K562 (cell line): ENCODE measurements around the gene CDK14. TPM values are rescaled to one million over a fixed set of nuclear protein-coding genes. Genes with fewer than 3 reads are reported as not detected.

Source experiments
- ATAC-seq: fragments of 200-7000 bp; cut with Tn5 transposase; 3 replicates; pipeline ENCODE4 v1.9.1; 2020; ENCODE audit warnings: moderate library complexity
- BruUV-seq: library from RNA; stranded (reverse); fragments of 400-500 nt; replicated peaks from 2 replicates; lab custom pipeline; 2021; lab: Mats Ljungman, UMichigan
- CTCF ChIA-PET: fragments of 300-600 bp; formaldehyde crosslinking; extraction: SDS; loops from one replicate; lab custom pipeline; 2021; ENCODE audit warnings: low intra/inter-chr PET ratio; lab: Yijun Ruan, JAX
- POLR2A ChIA-PET: fragments of 300-600, 350-650 bp; sonication (Branson Sonifier 250); formaldehyde crosslinking; extraction: SDS; loops from one replicate; lab custom pipeline; 2021; ENCODE audit warnings: antibody characterized with exemption, inconsistent platforms; lab: Yijun Ruan, JAX
- DNase-seq, 4 experiments: peaks; one replicate each; pipeline versions ENCODE4 v3.0.0 to v3.0.0-alpha.2; 2011 to 2018; ENCODE audit warnings: low spot score in 3 of 4, mixed read lengths in 3 of 4; ENCODE audit errors: extremely low read depth in 1 of 4
- FAIRE-seq: peaks from 2 replicates; lab custom pipeline; 2011; peaks lifted over from hg19 to GRCh38; lab: Jason Lieb, UNC
- H2AFZ ChIP-seq: 2 replicates; pipeline ENCODE4 v1.6.0; 2011; ENCODE audit warnings: low read depth, low read length, control low read depth, inconsistent platforms
- H3K27ac ChIP-seq: fragments of 200-600 bp; 3 replicates; pipeline ENCODE4 v1.8.0; 2011; ENCODE audit warnings: low read depth, mild to moderate bottlenecking, control low read depth, inconsistent platforms, low read length, moderate library complexity, mixed read lengths; ENCODE audit errors: extremely low read depth
- H3K27me3 ChIP-seq, 2 experiments: fragments of 300-600 bp in 1 of 2; 2 replicates in 1 of 2; 3 replicates in 1 of 2; pipeline versions ENCODE4 v1.6.0 to v1.8.0; 2011; ENCODE audit warnings: inconsistent platforms in 2 of 2, low read length in 2 of 2, mild to moderate bottlenecking in 1 of 2, mixed read lengths in 1 of 2, moderate library complexity in 1 of 2; ENCODE audit not compliant: control insufficient read depth in 2 of 2, insufficient read depth in 2 of 2
- H3K36me3 ChIP-seq: fragments of 300-600 bp; 3 replicates; pipeline ENCODE4 v1.8.0; 2011; ENCODE audit warnings: mild to moderate bottlenecking, low read length, inconsistent platforms; ENCODE audit not compliant: control insufficient read depth, insufficient read depth
- H3K4me1 ChIP-seq, 2 experiments: fragments of 200-600 bp in 1 of 2; replicated peaks in 1 of 2; 2 replicates in 1 of 2; 3 replicates in 1 of 2; pipeline versions ENCODE4 v1.5.1 to v1.8.0; 2011; ENCODE audit warnings: inconsistent platforms in 2 of 2, low read length in 2 of 2, mild to moderate bottlenecking in 1 of 2, mixed read lengths in 1 of 2, moderate library complexity in 1 of 2; ENCODE audit not compliant: control insufficient read depth in 2 of 2, insufficient read depth in 2 of 2
- H3K4me2 ChIP-seq: 2 replicates; pipeline ENCODE4 v1.6.1; 2011; ENCODE audit warnings: low read length, control low read depth, inconsistent platforms, mixed read lengths; ENCODE audit not compliant: insufficient read depth
- H3K4me3 ChIP-seq: fragments of 200-600 bp; sonication (generic), shearing (Covaris generic); 2 replicates; pipeline ENCODE4 v1.5.1; 2016; ENCODE audit warnings: control low read depth, inconsistent platforms
- H3K79me2 ChIP-seq: fragments of 200-600 bp; 3 replicates; pipeline ENCODE4 v1.8.0; 2011; ENCODE audit warnings: low read length, inconsistent platforms; ENCODE audit not compliant: control insufficient read depth, insufficient read depth
- H3K9ac ChIP-seq, 2 experiments: 2 replicates each; pipeline versions ENCODE4 v1.6.0 to v1.6.1; 2011; ENCODE audit warnings: low read depth in 2 of 2, low read length in 2 of 2, control low read depth in 1 of 2, inconsistent platforms in 1 of 2, mild to moderate bottlenecking in 1 of 2, mixed read lengths in 1 of 2; ENCODE audit not compliant: insufficient read depth in 1 of 2
- H3K9me1 ChIP-seq: one replicate; pipeline ENCODE4 v1.6.0; 2011; ENCODE audit warnings: inconsistent platforms, mild to moderate bottlenecking, low read length, moderate library complexity; ENCODE audit not compliant: control insufficient read depth, insufficient read depth
- H3K9me3 ChIP-seq: replicated peaks from 2 replicates; pipeline ENCODE4 v1.5.1; 2011; ENCODE audit warnings: low read depth, low read length, inconsistent platforms; ENCODE audit not compliant: control insufficient read depth, insufficient read depth
- H4K20me1 ChIP-seq: replicated peaks from 2 replicates; pipeline ENCODE4 v1.6.1; 2011; ENCODE audit warnings: low read length, inconsistent platforms, mixed read lengths; ENCODE audit not compliant: control insufficient read depth, insufficient read depth
- FOS ChIP-seq: IDR thresholded peaks from 3 replicates; pipeline ENCODE4 v1.6.1; 2011; ENCODE audit not compliant: insufficient read length; ENCODE audit errors: extremely low read depth
- MAFG ChIP-seq: fragments of 450-650 bp; conservative IDR thresholded peaks from 2 replicates; pipeline ENCODE4 v1.6.1; 2016; ENCODE audit warnings: missing genetic modification characterization, missing compliant biosample characterization
- ZFP36 ChIP-seq: fragments of 150-350 bp; IDR thresholded peaks from 2 replicates; pipeline ENCODE4 v1.6.1; 2018; ENCODE audit warnings: low read length, low read depth; ENCODE audit not compliant: partially characterized antibody
- whole genome bisulfite sequencing: fragments of 100-300 bp; shearing (Covaris generic); methylation state at CpG from one replicate; pipeline ENCODE4 v1.1.6; 2016; ENCODE audit warnings: low coverage, mixed read lengths; ENCODE audit not compliant: insufficient coverage; ENCODE audit errors: missing lambda C conversion rate; 5-methylcytosine and 5-hydroxymethylcytosine counted together
- in situ Hi-C: fragments of 300-500 bp; cut with MboI; formaldehyde crosslinking; loops from 4 replicates; pipeline ENCODE4 v1.15.0; 2018; ENCODE audit warnings: inconsistent platforms, mixed read lengths
- intact Hi-C: fragments of 100-400 bp; cut with micrococcal nuclease; formaldehyde crosslinking; loops from 2 replicates; pipeline ENCODE4 v1.14.2; 2022
- polyA plus RNA-seq, 8 experiments: library from polyadenylated mRNA; depleted of rRNA in 4 of 8; stranded (reverse) in 5 of 8; unstranded in 3 of 8; fragments of >200 nt; fragmentation: Nextera tagmentation in 2 of 8; fragmentation: Illumina TruSeq in 1 of 8; extraction: Ambion mirVana in 2 of 8; extraction: Trizol in 1 of 8; gene quantifications; 2 replicates each; pipeline versions ENCODE4 v1.2.1 to v1.2.3, GENCODE V29; 2011 to 2014; ENCODE audit warnings: inconsistent platforms in 1 of 8, missing spikeins in 1 of 8
- total RNA-seq, 7 experiments: library from RNA; depleted of rRNA in 6 of 7; stranded (reverse); fragments of >200 nt in 6 of 7; fragmentation: Illumina TruSeq in 2 of 7; extraction: Trizol in 2 of 7; gene quantifications; 2 replicates each; pipeline versions ENCODE4 v1.2.1 to v1.2.3, GENCODE V29; 2011 to 2021; ENCODE audit warnings: low replicate concordance in 1 of 7
- TF ChIP-seq, protein P1 (sequence below): fragments of 450-650 bp; formaldehyde crosslinking; conservative IDR thresholded peaks from 2 replicates; pipeline ENCODE4 v1.4.0; 2022; ENCODE audit warnings: mild to moderate bottlenecking, missing genetic modification characterization
- TF ChIP-seq, protein P2 (sequence below): fragments of 250-450 bp; sonication (Bioruptor Pico); IDR thresholded peaks from 2 replicates; pipeline ENCODE4 v1.8.0; 2022; ENCODE audit warnings: moderate library complexity, mild to moderate bottlenecking, inconsistent platforms
- TF ChIP-seq, protein P3 (sequence below): fragments of 150-350 bp; IDR thresholded peaks from 2 replicates; pipeline ENCODE4 v1.6.1; 2014; ENCODE audit warnings: low read depth, mild to moderate bottlenecking, low read length, borderline replicate concordance

Gene CDK14
- total and polyA plus RNA-seq, 9 of the 15 experiments (the other 6 are each of a cell fraction or from before 2014, with no cell fraction given): 0.03 to 0.91 (median 0.16) TPM

DNA sequence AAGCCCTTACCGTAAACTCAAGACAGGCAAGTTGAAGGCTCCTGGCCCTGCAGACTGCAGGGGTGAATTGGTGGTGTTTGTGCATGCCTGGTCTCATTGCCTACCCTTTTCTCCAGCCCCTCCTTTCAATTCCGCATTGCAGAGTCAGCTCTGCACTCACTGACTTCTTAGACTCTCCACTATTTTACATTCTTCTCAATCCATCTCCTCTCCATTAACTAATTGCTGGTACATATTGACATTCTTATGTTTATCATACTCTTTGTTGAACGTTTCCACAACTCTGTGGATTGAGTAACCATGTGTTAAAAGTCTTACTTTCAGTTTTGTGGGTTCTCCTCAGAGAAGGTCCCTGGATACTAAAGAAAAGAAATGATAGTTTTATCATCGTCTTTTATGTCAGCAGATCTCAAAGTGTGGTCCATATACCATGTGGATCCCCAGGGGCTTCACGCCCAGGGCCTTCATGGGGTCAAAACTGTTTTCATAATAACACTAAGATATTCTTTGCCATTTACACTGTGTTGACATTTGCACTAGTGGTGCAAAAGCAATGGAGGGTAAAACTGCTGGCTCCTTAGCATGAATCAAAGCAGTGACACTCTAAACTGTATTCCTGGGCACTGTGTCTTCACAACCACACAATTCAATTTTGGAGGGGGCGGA is 532.7 kb downstream of the CDK14 start (continued):
- TF ChIP-seq, protein P1, sequence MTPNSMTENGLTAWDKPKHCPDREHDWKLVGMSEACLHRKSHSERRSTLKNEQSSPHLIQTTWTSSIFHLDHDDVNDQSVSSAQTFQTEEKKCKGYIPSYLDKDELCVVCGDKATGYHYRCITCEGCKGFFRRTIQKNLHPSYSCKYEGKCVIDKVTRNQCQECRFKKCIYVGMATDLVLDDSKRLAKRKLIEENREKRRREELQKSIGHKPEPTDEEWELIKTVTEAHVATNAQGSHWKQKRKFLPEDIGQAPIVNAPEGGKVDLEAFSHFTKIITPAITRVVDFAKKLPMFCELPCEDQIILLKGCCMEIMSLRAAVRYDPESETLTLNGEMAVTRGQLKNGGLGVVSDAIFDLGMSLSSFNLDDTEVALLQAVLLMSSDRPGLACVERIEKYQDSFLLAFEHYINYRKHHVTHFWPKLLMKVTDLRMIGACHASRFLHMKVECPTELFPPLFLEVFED (CRISPR knock-in tag): no peak
- TF ChIP-seq FOS: no peak

DNA sequence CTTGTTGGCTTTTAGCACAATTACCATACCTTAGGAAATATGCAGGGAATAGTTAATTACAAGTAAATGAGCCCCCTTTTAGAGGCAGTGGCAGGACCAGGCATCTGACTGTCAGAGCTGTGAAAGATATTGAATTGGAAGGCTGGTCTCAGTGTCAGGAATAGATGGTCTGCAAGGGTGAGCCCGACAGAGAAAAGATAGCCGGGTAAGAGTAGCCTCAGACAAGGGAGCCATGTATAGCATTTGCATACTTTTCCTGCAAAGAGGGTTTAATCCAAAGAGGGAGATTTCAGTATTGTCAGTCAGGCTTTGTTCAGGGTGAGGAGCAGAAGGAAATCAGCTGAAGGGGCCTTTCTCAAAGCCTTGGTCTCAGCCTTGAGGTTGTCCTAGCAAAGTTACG is 539.2 kb downstream of the CDK14 start:
- no peak overlapping the region for H3K4me2 ChIP-seq
- H3K79me2 ChIP-seq: no peaks in the 10 kb centered on the region
- no peak for DNase-seq
- no TSS peak for BruUV-seq
- H3K27me3 ChIP-seq: peaks cover 0 to 3% of the 10 kb centered on the region in 2 experiments; a peak in 3 of 5 replicates
- H3K9ac ChIP-seq: no peak overlapping the region
- H3K36me3 ChIP-seq: no peaks in the 10 kb centered on the region
- no peak for FAIRE-seq
- H3K27ac ChIP-seq: no peak overlapping the region
- ChIA-PET CTCF (no interaction called here), POLR2A (interaction anchor here (0.6 kb wide), 1 partner anchor 73 kb away, joined by 4 read pairs; no protein-coding TSS in a partner anchor)
- H3K9me1 ChIP-seq: no peaks in the 10 kb centered on the region
- ATAC-seq: no peak
- TF ChIP-seq MAFG (no peak), ZFP36 (no peak)
- TF ChIP-seq, protein P2, sequence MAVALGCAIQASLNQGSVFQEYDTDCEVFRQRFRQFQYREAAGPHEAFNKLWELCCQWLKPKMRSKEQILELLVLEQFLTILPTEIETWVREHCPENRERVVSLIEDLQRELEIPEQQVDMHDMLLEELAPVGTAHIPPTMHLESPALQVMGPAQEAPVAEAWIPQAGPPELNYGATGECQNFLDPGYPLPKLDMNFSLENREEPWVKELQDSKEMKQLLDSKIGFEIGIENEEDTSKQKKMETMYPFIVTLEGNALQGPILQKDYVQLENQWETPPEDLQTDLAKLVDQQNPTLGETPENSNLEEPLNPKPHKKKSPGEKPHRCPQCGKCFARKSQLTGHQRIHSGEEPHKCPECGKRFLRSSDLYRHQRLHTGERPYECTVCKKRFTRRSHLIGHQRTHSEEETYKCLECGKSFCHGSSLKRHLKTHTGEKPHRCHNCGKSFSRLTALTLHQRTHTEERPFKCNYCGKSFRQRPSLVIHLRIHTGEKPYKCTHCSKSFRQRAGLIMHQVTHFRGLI (CRISPR knock-in tag): no peak
- TF ChIP-seq, protein P3, sequence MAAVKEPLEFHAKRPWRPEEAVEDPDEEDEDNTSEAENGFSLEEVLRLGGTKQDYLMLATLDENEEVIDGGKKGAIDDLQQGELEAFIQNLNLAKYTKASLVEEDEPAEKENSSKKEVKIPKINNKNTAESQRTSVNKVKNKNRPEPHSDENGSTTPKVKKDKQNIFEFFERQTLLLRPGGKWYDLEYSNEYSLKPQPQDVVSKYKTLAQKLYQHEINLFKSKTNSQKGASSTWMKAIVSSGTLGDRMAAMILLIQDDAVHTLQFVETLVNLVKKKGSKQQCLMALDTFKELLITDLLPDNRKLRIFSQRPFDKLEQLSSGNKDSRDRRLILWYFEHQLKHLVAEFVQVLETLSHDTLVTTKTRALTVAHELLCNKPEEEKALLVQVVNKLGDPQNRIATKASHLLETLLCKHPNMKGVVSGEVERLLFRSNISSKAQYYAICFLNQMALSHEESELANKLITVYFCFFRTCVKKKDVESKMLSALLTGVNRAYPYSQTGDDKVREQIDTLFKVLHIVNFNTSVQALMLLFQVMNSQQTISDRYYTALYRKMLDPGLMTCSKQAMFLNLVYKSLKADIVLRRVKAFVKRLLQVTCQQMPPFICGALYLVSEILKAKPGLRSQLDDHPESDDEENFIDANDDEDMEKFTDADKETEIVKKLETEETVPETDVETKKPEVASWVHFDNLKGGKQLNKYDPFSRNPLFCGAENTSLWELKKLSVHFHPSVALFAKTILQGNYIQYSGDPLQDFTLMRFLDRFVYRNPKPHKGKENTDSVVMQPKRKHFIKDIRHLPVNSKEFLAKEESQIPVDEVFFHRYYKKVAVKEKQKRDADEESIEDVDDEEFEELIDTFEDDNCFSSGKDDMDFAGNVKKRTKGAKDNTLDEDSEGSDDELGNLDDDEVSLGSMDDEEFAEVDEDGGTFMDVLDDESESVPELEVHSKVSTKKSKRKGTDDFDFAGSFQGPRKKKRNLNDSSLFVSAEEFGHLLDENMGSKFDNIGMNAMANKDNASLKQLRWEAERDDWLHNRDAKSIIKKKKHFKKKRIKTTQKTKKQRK: no peak
- WGBS: 0% methylated on average over 3 of the region's 3 CpGs
- intact Hi-C loops: no loop called here
- in situ Hi-C loops: no loop called here
- H3K4me3 ChIP-seq: no peak overlapping the region
- no peaks in the 10 kb centered on the region for H3K9me3 ChIP-seq
- no peak overlapping the region for H2AFZ ChIP-seq
- no peaks in the 10 kb centered on the region for H3K4me1 ChIP-seq
- no peaks in the 10 kb centered on the region for H4K20me1 ChIP-seq
